SU-DHL-6 (cell line): ENCODE data around the gene DRAP1.

ENCODE experiments used
- H2AFZ ChIP-seq: fragments of 200-600 bp; sonication (generic); 2 replicates; pipeline ENCODE4 v1.6.1; 2014; ENCODE audit warnings: low read depth, mild to moderate bottlenecking, moderate library complexity, mixed read lengths, antibody characterized with exemption, low read length; ENCODE audit not compliant: severe bottlenecking
- H3F3A ChIP-seq: fragments of 200-600 bp; shearing (Covaris generic); 2 replicates; pipeline ENCODE4 v1.6.0; 2016; ENCODE audit warnings: antibody characterized with exemption, mild to moderate bottlenecking; ENCODE audit not compliant: insufficient read depth
- H3K27ac ChIP-seq: fragments of 200-600 bp; sonication (generic); 2 replicates; pipeline ENCODE4 v1.5.1; 2016; ENCODE audit warnings: low read depth, mild to moderate bottlenecking, low read length, moderate library complexity, mixed read lengths
- H3K27me3 ChIP-seq: fragments of 200-600 bp; sonication (generic), shearing (Covaris generic); 2 replicates; pipeline ENCODE4 v1.6.0; 2014; ENCODE audit warnings: mild to moderate bottlenecking, low read length
- H3K36me3 ChIP-seq: fragments of 200-600 bp; sonication (generic); 2 replicates; pipeline ENCODE4 v1.6.1; 2014; ENCODE audit warnings: mild to moderate bottlenecking, low read length, mixed read lengths
- H3K4me2 ChIP-seq: fragments of 300-600, 200-600 bp; shearing (Covaris generic), sonication (generic); 2 replicates; pipeline ENCODE4 v1.6.0; 2014; ENCODE audit warnings: low read length, low read depth, mild to moderate bottlenecking; ENCODE audit not compliant: poor library complexity, severe bottlenecking
- H3K4me3 ChIP-seq: fragments of 200-600 bp; sonication (generic); 2 replicates; pipeline ENCODE4 v1.5.1; 2014; ENCODE audit warnings: antibody characterized with exemption, low read length, mild to moderate bottlenecking, mixed read lengths; ENCODE audit not compliant: insufficient read depth, poor library complexity, severe bottlenecking
- H3K79me2 ChIP-seq: fragments of 200-600 bp; sonication (generic); 2 replicates; pipeline ENCODE4 v1.6.1; 2014; ENCODE audit warnings: mild to moderate bottlenecking, low read length, moderate library complexity; ENCODE audit not compliant: insufficient read depth
- H3K9ac ChIP-seq: fragments of 200-600 bp; sonication (generic); 2 replicates; pipeline ENCODE4 v1.7.0; 2014; ENCODE audit warnings: mild to moderate bottlenecking, low read length
- H3K9me2 ChIP-seq: fragments of 200-600 bp; sonication (generic); replicated peaks from 2 replicates; pipeline ENCODE4 v1.6.1; 2014; ENCODE audit warnings: low read length; ENCODE audit not compliant: insufficient read depth
- H3K9me3 ChIP-seq: fragments of 200-600 bp; sonication (generic); 2 replicates; pipeline ENCODE4 v1.6.1; 2014; ENCODE audit warnings: low read length, mixed read lengths; ENCODE audit not compliant: insufficient read depth
- H4K20me1 ChIP-seq: fragments of 200-600 bp; sonication (generic); 2 replicates; pipeline ENCODE4 v1.6.1; 2014; ENCODE audit warnings: low read depth, mild to moderate bottlenecking, antibody characterized with exemption, low read length, moderate library complexity, mixed read lengths
- EZH2phosphoT487 ChIP-seq: fragments of 200-600 bp; sonication (generic), shearing (Covaris generic); conservative IDR thresholded peaks from 2 replicates; pipeline ENCODE4 v1.6.1; 2018; ENCODE audit warnings: mild to moderate bottlenecking, antibody characterized with exemption, low read length, moderate library complexity, mixed read lengths
- TF ChIP-seq, protein P1 (sequence below): fragments of 200-600 bp; sonication (generic); IDR thresholded peaks from one replicate; pipeline ENCODE4 v1.5.1; 2017; ENCODE audit warnings: antibody characterized with exemption, mild to moderate bottlenecking, low read length, moderate library complexity; ENCODE audit not compliant: insufficient read depth, poor library complexity, severe bottlenecking

Gene DRAP1

DNA sequence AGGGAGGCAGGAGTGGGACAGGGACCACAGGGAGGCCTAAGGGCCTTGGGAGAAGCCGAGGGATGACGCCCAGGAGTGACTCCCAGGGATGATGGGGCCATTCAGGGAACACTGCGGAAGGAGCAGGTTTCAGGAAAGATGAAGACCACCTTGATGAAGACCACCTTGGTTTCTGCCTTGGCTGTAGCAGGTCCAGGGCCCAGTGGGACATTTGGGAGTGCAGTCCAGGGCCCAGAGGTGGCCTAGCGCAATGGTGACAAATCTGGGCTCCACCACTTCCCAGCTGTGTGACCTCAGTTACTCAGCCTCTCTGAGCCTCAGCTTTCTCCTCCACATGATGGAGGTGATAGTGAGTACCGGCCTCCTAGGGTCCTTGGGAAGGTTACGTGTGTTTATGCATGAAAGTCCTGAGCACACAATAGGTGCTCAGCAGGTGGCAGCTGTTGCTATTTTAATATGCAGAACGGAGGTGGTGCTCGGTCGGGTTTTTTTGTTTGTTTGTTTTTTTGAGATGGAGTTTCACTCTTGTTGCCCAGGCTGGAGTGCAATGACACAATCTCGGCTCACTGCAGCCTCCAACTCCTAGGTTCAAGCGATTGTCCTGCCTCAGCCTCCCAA, 26.8 kb downstream of the DRAP1 start:
- Histone ChIP-seq H3K27me3 (no peaks in the 10 kb centered on the region), H2AFZ (no peak overlapping the region), H3K9me3 (no peaks in the 10 kb centered on the region), H3K79me2 (no peaks in the 10 kb centered on the region), H3K9me2 (no peaks in the 10 kb centered on the region), H3F3A (no peaks in the 10 kb centered on the region), H3K36me3 (no peaks in the 10 kb centered on the region), H3K4me2 (no peak overlapping the region), H3K27ac (no peak overlapping the region), H4K20me1 (no peaks in the 10 kb centered on the region), H3K9ac (no peak overlapping the region), H3K4me3 (no peak overlapping the region)
- TF ChIP-seq, protein P1, sequence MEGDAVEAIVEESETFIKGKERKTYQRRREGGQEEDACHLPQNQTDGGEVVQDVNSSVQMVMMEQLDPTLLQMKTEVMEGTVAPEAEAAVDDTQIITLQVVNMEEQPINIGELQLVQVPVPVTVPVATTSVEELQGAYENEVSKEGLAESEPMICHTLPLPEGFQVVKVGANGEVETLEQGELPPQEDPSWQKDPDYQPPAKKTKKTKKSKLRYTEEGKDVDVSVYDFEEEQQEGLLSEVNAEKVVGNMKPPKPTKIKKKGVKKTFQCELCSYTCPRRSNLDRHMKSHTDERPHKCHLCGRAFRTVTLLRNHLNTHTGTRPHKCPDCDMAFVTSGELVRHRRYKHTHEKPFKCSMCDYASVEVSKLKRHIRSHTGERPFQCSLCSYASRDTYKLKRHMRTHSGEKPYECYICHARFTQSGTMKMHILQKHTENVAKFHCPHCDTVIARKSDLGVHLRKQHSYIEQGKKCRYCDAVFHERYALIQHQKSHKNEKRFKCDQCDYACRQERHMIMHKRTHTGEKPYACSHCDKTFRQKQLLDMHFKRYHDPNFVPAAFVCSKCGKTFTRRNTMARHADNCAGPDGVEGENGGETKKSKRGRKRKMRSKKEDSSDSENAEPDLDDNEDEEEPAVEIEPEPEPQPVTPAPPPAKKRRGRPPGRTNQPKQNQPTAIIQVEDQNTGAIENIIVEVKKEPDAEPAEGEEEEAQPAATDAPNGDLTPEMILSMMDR, result no peak
- TF ChIP-seq EZH2phosphoT487, result no peak

DNA sequence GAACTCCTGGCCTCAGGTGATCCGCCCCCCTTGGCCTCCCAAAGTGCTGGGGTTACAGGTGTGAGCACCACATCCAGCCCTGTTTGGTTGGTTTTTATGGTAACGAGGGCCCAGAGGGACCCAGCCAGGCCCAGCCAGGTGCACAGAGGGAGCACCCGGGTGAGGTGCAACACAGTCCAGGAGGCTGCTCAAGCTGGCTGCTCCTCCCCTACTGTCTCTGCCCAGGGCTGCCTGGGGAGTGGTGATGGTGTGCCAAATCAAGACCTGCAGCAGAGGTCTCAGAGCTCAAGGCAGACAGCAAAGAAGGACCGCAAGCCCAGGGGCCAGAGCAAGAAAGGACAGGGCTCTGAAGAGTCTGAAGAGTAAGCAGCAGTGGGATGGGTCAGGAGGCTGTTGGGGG, 27.4 kb downstream of the DRAP1 start:
- H3K9ac ChIP-seq, result no peak overlapping the region
- no peaks in the 10 kb centered on the region for H3K79me2 ChIP-seq
- H3K4me2 ChIP-seq, result no peak overlapping the region
- H4K20me1 ChIP-seq, result no peaks in the 10 kb centered on the region
- H3K4me3 ChIP-seq, result no peak overlapping the region
- H3F3A ChIP-seq, result no peaks in the 10 kb centered on the region
- no peaks in the 10 kb centered on the region for H3K27me3 ChIP-seq
- H3K27ac ChIP-seq, result no peak overlapping the region
- H3K36me3 ChIP-seq, result no peaks in the 10 kb centered on the region
- TF ChIP-seq EZH2phosphoT487, result no peak
- TF ChIP-seq, protein P1, result no peak
- H3K9me3 ChIP-seq, result no peaks in the 10 kb centered on the region
- H3K9me2 ChIP-seq, result no peaks in the 10 kb centered on the region
- H2AFZ ChIP-seq, result no peak overlapping the region

DNA sequence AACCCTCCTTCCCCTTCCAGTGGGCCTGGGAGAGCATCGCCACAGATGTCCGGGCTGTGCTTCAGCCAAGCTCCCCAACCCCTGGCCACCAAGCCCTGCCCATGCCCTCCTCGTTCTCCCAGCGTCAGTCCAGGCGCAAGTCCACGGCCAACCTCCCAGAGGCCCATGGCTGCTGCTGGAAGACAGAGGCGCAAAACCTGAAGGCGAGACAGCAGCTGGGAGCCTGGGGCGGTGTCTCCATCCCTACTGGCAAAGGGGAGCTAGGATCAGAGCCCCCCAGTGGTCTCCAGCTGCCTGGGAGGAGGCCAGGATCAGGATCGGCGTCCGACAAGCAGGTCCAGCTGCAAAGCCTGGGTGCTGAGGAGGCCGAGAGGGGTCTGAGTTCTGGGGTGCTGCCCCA, 27.9 kb downstream of the DRAP1 start:
- Histone ChIP-seq H3K27me3 (no peaks in the 10 kb centered on the region), H3K9me3 (no peaks in the 10 kb centered on the region), H4K20me1 (no peaks in the 10 kb centered on the region), H3K4me3 (no peak overlapping the region), H3K9me2 (no peaks in the 10 kb centered on the region), H3K79me2 (no peaks in the 10 kb centered on the region), H3F3A (no peaks in the 10 kb centered on the region), H2AFZ (no peak overlapping the region), H3K4me2 (no peak overlapping the region), H3K27ac (no peak overlapping the region), H3K9ac (no peak overlapping the region), H3K36me3 (no peaks in the 10 kb centered on the region)
- TF ChIP-seq EZH2phosphoT487, result no peak
- TF ChIP-seq, protein P1, result no peak
